ENCODE data around the gene PAX8.
"Not testable (repeated sequence)": the region's sequence is repeated elsewhere in the genome, so short reads cannot be mapped to it uniquely, and the experiment has no call there.

The PAX8 gene

GRCh38 chr2:113278742-113279139, at the start of gene PAX8:
PAX8 (minus strand) TSS chr2:113278921; CDS start chr2:113278394, 527 bp downstream.
- DNase-seq (ENCODE audit: low read depth in 2 of 2), result no peak

GRCh38 chr2:113328043-113328442, 49.3 kb upstream of the PAX8 start:
- DNase-seq (ENCODE audit: low read depth in 2 of 2), result no peak

GRCh38 chr2:113325161-113325731, 46.5 kb upstream of the PAX8 start:
- DNase-seq (ENCODE audit: low read depth in 2 of 2), result not testable (repeated sequence)

- DNase-seq (ENCODE audit: low read depth in 2 of 2), result peak; percentile 1 to 23
Observed at GRCh38 chr2:113324684-113325160, 46.0 kb upstream of the PAX8 start.

GRCh38 chr2:113323129-113323528, 44.4 kb upstream of the PAX8 start:
- DNase-seq (ENCODE audit: low read depth in 2 of 2), result not testable (repeated sequence)

GRCh38 chr2:113320106-113320505, 41.4 kb upstream of the PAX8 start:
- not testable (repeated sequence) for DNase-seq (ENCODE audit: low read depth in 2 of 2)

GRCh38 chr2:113318941-113319340, 40.2 kb upstream of the PAX8 start:
- DNase-seq (ENCODE audit: low read depth in 2 of 2), result not testable (repeated sequence)

GRCh38 chr2:113316085-113316484, 37.4 kb upstream of the PAX8 start:
- no peak for DNase-seq (ENCODE audit: low read depth in 2 of 2)

- not testable (repeated sequence) for DNase-seq (ENCODE audit: low read depth in 2 of 2)
Observed at GRCh38 chr2:113314663-113315062, 35.9 kb upstream of the PAX8 start.

GRCh38 chr2:113314176-113314575, 35.5 kb upstream of the PAX8 start:
- DNase-seq (ENCODE audit: low read depth in 2 of 2), result not testable (repeated sequence)

GRCh38 chr2:113311781-113312180, 33.1 kb upstream of the PAX8 start:
- not testable (repeated sequence) for DNase-seq (ENCODE audit: low read depth in 2 of 2)

GRCh38 chr2:113311191-113311590, 32.5 kb upstream of the PAX8 start:
- DNase-seq (ENCODE audit: low read depth in 2 of 2), result not testable (repeated sequence)

- no peak for DNase-seq (ENCODE audit: low read depth in 2 of 2)
Observed at GRCh38 chr2:113309655-113310387, 31.1 kb upstream of the PAX8 start.

- not testable (repeated sequence) for DNase-seq (ENCODE audit: low read depth in 2 of 2)
Observed at GRCh38 chr2:113308784-113309183, 30.1 kb upstream of the PAX8 start.

GRCh38 chr2:113306207-113306606, 27.5 kb upstream of the PAX8 start:
- not testable (repeated sequence) for DNase-seq (ENCODE audit: low read depth in 2 of 2)

- not testable (repeated sequence) for DNase-seq (ENCODE audit: low read depth in 2 of 2)
Observed at GRCh38 chr2:113305749-113306148, 27.0 kb upstream of the PAX8 start.

GRCh38 chr2:113305146-113305545, 26.4 kb upstream of the PAX8 start:
- DNase-seq (ENCODE audit: low read depth in 2 of 2), result no peak

GRCh38 chr2:113304702-113305101, 26.0 kb upstream of the PAX8 start:
- no peak for DNase-seq (ENCODE audit: low read depth in 2 of 2)

- not testable (repeated sequence) for DNase-seq (ENCODE audit: low read depth in 2 of 2)
Observed at GRCh38 chr2:113302216-113302980, 23.7 kb upstream of the PAX8 start.

GRCh38 chr2:113300281-113300680, 21.6 kb upstream of the PAX8 start:
- no peak for DNase-seq (ENCODE audit: low read depth in 2 of 2)

- no peak for DNase-seq (ENCODE audit: low read depth in 2 of 2)
Observed at GRCh38 chr2:113298176-113298575, 19.5 kb upstream of the PAX8 start.

- DNase-seq (ENCODE audit: low read depth in 2 of 2), result not testable (repeated sequence)
Observed at GRCh38 chr2:113297590-113297989, 18.9 kb upstream of the PAX8 start.

Measured in stimulated activated CD8-positive, alpha-beta memory T cell treated with anti-CD3 and anti-CD28 coated beads, Interleukin-7, amount 100 ng/mL, for 4 hours (primary cell).